Activated CD8-positive, alpha-beta memory T cell treated with anti-CD3 and anti-CD28 coated beads, Interleukin-2, amount 50 U/mL, for 4 hours (primary cell): Measurements from ENCODE around the gene SETD2.
"Not testable (repeated sequence)": the region's sequence is repeated elsewhere in the genome, so short reads cannot be mapped to it uniquely, and the experiment has no call there.

ENCODE experiments used
- DNase-seq: peaks from one replicate; pipeline ENCODE4 v3.0.0-alpha.2; 2020

SETD2 gene

DNA sequence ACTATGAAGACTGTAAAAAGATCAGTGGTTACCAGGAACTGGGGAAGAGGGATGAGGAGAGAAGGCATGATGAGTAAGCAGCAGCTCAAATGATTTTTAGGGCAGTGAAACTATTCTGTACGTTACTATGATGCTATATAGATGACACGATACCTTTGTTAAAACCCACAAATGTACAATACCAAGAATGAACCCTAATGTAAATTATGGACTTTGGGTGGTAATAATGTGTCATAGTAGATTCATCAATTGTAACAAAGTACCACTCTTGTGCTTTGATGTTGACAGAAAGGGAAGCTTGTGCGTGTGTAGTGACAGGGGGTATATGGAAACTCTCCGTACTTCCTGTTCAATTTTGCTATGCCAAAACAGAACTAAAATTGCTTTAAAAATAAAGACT lies 132.9 kb downstream of the SETD2 start:
- not testable (repeated sequence) for DNase-seq

DNA sequence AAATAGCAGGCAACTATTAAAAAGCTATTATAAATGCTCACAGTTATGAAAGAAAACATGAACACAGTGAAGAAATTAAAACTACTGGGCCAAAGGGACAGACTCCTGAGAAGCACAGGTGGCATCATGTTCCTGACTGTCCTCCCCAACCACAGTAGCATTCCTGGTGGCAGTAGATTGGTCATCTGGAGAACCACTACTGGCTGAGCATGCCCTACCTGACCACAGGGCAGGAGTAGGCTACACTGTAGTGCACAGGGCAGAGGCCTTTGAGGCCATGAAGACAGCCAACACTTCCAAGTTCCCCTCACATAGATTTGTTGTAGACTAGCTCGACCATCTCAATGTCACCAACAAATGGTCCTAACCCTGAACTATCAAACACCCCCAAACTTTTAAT lies 135.2 kb downstream of the SETD2 start:
- DNase-seq = no peak

DNA sequence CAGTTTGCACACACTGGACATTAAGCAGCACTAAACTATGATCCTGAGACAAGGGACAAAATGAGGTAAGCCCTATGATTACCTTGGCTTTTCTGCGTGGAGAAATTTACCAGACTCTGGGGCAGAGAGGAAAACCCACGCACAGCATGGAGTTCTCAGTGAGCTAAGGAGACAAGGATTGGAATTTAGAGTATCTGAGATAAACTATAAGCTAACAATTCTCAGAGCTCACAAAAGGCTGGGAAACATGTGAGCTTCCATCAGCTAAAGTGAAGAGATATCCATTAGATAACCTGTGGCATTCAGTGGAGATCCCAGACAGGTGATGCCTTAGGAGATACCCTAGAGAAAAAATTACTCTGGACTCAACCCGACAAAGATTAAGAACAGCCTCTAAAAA lies 135.8 kb downstream of the SETD2 start:
- no peak for DNase-seq

DNA sequence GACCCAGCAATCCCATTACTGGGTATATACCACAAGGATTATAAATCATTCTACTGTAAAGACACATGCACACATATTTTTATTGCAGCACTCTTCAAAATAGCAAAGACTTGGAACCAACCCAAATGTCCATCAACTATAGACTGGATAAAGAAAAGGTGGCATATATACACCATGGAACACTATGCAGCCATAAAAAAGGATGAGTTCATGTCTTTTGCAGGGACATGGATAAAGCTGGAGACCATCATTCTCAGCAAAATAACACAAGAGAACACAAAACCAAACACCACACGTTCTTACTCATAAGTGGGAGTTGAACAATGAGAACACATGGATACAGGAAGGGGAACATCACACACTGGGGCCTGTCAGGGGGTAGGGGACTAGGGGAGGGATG lies 137.5 kb downstream of the SETD2 start:
- DNase-seq = not testable (repeated sequence)

DNA sequence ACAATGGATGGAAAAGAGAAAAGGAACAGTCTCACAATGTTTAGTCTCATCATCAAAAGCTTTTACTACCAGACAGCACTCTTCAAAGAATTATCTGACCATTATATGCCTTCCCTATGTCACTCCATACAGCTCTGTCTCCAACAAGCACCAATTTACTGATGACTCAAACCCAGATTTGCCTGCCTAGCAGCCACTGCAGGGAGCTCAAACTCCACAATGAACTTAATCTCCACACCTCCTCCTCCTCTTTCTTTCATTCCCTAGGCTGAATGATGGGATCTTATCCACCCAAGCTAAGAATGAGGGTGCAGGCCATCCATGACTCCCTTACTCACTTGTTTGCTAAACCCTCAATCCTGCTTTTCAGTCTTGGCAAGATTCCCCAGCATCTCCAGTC lies 139.0 kb downstream of the SETD2 start:
- DNase-seq = no peak

DNA sequence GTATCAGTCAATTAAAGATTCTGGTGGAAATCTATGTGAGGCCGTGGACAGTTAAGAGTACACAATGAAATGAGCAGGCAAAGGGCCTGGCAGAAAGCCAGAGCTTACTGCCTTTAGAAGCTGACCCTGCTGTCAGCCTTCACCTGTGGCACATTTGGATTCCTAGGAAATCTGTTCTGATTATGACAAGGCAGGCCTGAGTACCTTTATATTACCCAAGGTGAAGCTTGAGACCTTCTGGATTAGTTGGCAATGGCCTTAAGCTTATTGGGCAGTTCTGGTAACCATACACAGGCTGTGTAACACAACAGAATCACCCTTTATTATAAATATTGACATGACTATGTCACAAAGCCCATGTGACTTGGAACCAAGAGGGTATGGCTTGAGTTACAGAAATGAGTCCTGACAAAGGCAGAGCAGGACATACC lies 141.3 kb downstream of the SETD2 start:
- no peak for DNase-seq

DNA sequence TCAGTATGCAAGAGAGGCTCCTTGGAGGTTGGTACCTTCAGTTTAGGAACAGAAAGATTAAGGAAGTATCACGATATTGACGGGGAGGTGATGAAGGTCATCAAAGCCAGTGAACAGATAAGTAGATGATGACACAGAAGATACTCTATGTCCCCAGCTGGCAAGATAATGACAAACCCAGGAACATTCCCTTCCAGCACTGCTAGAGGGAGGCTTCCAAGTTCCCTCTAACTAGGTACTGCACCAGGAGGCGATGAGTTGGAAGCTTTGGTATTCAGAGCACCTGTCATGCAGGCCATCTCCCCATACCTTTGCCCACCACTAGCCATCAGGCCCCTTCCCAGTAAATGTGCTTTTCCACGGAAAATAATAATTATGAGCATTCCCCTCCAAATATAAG lies 143.6 kb downstream of the SETD2 start:
- no peak for DNase-seq

DNA sequence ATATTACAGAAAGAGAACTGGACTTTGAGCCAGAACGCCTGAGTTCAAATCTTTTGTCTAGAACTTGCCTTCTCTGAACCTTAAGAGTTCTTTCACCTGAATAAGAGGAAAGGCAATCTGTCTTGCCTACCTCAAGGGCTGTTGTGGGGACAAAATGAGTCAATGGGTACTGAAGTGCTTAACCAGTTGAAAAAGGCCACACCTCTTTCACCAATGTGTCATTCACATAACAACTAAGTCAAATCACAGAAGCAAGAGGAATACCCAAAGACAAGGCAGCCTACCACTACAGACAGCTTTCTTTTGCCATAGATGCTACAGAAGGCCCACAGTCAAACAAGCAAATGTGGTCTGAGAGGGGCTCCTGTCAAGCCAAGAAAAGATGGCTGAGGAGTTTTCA lies 144.7 kb downstream of the SETD2 start:
- DNase-seq = no peak

DNA sequence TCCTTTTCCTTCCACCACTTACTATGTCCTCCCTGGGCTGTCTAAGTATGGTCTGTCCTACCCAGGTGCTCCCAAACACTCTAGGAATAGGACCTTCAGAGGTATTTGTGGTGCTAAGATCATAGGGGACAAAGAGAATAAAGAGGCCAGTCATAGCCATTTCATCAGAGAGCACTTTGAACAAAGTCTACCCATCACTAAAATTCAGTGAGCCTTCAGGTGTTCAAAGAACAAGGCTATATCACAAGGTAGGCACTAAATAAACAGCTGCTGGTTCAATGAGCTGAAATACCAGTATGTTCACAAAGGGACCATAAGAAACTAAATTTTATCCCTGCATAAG lies 145.7 kb downstream of the SETD2 start:
- DNase-seq = no peak

DNA sequence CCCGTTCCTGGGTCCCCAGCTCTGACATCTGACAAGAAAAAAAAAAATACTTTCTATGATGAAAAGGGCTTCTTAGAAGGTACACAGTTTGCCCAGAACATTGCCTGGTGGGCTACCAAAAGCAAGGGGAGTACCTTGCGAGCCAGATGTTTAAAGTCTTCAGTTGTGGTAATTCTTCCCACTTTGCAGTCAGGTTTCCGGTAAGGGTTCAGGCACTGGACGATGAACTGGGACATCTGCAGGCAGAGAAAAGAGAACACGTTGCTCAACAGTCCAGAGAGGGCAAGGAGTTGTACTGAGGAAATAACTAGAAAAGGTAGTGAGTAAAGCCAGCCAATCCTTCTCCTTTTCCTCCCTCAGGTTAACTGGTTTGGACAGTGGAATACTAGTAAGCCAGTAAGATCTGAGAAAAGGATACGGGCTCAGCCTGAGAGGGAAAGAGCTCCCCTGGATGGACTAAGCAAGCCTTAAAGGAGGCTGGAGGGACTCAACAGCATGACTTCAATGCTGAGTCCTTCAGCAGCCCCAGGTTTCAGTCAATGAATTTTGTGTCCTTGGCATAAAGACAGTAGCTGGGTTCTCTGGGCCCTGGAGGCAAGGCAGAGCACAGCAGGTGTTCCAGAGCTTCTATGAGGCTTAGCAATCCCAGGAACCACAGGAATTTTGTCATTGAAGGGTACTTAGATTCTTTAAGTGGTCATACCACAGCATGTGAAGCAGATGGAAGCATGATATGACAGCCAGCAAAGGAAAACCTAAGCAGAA lies 146.2 kb downstream of the SETD2 start:
- DNase-seq = no peak

DNA sequence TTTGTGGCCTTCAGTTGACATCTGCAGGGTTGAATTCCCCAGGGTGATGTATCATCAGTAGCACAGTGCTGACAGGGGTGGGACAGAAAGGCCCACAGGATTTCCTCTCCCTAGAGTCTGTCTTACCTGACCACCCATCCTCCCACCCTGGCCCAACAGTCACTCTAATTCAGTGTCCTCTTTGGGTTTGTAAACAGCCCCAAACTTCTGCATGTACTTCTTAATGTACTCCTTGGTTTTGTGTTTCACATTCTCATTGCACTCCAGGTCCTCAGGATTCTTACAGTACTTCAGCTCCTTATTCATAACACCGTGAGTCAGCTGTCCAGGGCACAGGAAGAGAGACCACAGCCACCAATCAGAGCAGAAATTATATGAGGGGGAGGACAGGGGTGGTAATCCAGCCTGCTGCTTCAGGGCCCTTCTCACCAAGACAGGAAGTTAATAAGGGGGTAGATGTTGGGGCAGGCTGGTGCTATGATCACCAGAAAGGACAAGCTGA lies 146.9 kb downstream of the SETD2 start:
- DNase-seq = peak; percentile 41

DNA sequence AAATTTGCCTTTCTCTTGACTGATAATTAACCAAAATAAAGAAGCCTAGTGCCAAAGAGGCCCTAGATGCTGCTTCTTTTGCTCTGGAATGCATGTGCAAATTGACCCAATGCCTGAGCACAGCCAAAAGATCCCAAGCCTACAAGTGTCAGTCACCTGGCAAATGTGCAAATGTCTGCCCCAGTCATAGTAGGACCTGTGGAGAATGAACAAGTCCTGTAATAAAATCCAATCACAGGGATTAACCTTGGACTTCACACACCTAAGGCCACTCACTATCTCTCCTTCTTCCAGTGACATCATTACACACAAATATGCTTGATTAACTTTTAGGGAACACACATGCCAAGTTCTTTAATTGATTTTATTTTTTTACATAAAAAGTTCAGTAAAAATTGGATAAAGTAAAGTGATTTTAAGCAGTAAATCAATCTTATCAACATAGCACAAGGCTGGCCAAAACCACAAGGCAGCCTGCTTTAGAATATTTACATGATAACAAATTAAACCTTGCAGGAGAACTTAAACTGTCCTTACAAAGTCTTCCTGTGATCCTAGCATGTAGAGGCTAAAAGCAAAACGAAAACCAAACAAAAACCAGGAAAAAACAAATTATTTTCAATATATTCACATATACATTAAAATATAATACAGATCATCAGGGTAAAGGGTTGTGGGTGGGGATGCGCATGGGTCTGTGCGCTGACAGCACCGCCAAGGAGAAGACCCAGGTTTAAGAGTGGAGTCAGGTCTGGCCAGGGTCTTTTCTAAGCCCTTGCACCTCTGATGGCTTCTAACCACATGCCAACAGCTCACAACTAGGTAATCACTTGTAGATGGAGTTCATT lies 147.6 kb downstream of the SETD2 start:
- DNase-seq = no peak

DNA sequence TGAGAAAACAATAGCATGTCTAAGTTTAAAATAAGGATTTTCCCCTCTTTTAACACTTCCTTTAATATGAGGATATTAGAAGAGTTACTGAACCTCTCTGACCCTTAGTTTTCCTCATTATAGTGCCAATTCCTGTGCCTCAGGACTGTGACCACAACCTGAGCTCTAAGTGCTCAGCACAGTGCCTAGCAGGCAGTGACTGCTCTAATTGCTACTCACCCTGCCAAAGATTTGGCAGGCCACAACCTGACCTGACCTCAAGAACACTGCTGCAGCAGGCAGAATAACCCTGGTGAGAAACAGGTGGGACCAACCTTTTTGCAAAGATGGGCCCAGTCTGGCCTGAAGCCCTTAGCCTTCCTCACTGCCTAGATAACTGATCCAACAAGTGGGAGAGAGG lies 148.8 kb downstream of the SETD2 start:
- DNase-seq = no peak

DNA sequence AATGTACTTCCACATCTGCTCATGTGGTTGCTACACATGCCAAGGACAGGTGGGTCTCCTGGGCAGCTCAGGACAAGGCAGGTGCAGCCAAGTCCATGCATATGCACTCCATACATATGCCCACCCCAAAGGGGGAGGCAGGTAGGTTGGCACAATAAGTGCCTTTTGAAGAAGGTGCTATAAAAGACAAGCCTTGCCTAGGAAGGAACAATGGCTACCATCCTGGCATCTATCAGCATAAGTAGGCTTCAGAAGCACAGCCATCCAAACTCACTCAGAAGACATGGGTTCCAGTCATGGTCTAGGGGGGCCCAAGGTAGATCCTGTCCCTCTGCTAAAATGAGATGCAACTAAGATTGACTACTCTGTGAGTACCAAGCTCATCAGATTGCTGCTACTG lies 149.9 kb downstream of the SETD2 start:
- no peak for DNase-seq

DNA sequence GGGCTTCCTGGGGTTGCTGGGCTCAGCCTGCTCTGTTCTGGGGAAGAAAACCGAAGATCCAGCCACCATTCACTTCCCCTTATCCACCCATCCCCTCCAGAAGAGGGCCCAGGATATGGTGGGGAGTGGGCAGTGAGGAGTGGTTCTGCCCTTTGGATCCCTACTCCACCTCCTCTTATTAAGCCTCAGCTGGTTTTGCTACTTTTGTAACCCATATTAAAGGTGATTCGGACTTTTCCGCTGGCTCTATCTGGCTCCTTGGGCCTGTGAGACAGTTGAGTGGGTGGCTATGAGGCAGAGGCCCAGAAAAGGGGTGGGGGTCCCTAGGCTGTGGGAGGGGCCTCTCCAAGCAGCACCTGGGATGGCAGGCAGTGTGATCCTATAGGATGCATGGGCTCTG lies 150.7 kb downstream of the SETD2 start:
- DNase-seq = no peak

DNA sequence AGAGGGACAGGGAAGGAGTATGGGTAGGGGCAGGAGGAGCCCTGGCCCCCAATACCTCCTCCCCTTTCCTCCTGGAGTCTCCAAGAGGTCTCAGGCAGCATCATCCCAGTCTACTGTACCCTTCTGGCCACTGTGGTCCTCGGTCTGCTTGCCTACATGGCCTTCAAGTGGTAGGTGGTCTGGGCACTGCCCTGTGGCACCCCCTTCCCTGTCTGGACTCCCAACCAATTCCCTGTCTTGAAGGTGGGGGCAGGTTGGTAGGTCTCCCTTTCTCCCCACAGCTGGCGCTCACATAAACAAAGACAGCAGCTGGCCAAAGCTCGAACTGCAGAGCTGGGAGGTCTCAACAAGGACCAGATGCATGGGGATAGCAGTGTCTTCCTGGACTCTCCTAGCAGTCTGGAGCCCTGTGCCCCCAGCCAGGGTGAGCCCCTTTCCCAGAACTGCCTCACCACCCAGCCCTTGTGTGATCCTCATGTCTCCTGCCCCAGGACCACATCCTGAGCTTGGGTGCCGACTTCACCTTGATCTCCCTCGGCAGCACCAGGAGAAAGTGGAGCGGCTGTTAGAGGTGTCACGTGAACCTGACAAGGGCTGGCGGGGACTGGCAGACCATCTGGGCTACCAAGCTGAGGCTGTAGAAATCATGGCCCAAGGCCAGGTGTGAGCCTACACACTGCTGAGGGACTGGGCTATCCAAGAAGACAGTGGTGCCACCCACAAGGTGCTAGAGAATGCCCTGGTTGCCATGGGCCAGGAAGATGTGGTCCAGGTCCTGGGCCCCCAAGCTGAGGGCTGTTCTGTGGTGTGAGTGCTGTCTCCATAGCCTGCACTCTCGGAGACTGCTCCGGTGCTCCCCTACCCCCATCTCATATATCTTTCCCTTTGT lies 151.3 kb downstream of the SETD2 start:
- DNase-seq = no peak

DNA sequence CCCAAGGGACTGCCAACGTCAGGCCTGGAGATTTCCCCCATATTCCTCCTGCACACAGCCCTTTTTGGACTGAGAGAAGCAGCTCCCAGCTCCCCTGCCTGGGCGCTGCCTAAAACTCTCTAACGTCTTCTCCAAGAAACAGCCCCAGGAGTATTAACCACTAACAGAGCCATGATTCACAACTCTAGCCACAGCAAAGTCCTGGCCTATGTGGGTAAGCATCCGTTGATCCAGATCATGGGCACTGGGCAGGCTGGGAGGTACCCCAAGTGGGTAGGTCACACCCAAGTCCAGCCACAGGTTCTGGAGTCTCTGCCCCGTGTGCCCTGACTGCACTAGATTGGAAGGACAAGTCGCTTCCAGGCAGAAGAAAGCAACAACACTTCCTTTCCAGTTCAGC lies 152.5 kb downstream of the SETD2 start:
- no peak for DNase-seq

DNA sequence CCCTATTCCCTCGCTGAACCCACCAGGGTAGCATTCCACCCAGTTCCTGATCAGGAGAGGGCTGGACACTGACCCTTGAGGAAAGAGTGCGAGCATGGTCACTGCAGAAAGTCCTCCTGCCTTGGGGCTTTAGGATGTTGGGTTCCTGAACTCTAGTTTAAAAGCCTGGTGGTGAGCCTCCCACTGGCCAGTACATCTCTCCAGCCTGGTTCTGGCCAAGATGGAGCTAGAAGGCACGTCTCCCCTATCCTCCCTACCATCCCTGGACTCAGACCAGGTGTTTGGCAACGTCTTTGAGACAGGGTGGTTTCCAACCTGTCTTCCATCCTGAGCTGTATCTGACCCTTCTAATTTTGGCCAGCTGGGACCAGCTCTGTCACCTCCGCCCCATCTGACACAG lies 153.0 kb downstream of the SETD2 start:
- no peak for DNase-seq

DNA sequence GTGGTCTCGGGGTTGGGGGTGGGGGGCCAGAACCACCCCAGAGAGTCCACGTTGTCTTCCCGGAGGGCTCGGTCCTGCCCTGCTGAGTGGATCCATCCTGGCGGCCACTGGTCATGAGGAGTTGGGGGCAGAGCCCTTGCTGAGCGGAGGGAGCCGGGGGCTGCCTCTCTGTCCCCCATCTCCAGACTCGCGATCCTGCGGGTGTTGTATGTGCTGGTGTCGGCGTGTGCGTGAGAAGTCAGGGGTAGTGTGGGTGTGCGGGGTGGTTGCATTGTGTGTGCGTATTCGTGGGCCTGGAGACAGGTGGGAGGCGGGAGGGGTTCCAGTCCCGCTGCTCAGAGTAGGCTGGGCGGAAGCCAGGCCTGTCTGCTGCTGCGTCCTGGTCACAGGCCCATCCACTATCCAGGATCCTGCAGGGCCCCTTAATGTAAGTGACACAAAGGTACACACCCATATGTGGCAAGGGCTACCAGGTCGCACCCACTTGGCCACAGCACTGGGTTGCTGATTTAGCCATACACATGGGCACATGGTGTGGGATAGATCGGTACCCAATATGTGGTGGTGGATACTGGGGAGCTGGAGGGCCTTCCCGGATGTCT lies 153.7 kb downstream of the SETD2 start:
- peak; percentile 17 for DNase-seq

DNA sequence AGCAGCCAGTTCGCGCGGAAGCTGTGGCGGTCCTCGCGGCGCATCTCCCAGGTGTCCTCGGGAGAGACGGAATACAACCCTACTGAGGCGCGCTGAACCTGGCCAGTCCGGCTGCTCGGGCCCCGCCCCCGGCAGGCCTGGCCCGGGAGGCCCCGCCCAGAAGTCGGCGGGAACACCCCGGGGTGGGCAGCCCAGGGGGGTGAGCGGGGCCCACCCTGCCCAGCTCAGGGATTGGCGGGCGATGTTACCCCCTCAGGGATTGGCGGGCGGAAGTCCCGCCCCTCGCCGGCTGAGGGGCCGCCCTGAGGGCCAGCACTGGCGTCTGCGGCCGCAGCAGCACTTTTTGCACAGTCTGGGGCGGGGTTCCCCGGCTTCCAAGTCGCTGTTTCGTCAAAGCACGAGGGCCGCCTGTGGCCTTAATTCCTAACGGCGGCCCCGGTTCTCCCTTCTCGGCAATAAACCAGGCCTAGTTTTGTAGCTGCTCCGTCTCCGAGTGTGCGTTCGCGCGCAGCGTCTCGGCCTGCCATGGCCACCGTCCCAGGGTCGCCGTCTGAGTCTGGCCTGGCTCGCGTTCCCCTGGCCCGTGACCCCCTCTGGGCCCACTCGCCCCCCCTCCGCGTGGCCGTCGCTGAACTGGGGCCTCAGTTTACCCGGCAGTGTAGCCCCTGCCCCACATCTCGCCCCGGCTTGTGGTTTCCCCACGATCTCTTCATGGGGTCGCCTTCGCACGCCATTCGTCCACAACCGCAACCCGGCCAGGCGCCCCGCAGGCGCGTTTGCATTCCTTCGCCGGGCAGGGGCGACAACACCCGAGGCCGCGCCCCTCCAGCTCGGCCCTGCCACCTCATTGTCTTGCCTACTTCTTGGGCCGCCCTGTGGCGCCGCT lies 154.4 kb downstream of the SETD2 start:
- peak; percentile 75 for DNase-seq

DNA sequence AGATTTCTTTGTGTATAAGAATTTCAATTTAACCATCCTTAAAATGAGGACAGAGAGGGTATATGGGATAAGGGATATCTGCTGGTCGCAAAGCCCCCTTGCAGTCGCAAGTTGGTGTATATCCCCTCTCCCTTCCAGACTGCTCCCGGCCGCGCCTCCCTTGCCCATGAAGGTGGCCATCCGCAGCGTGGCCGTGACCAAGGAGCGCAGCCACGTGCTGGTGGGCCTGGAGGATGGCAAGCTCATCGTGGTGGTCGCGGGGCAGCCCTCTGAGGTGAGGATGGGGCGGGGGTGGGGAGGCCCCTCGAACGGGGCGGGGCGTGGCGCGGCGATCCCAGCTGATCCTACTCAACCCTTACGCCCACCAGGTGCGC lies 155.1 kb downstream of the SETD2 start:
- no peak for DNase-seq
